OCI-LY7 (cell line): Measurements from ENCODE around the gene TFDP3. TPM values are rescaled to one million over a fixed set of nuclear protein-coding genes. Genes with fewer than 3 reads are reported as not detected.

ENCODE experiments used
- BruUV-seq: library from RNA; stranded (reverse); fragments of 400-500 nt; replicated peaks from 2 replicates; lab custom pipeline; 2021; lab: Mats Ljungman, UMichigan
- CTCF ChIA-PET: fragments of 300-600 bp; sonication (Branson Sonifier 250); formaldehyde crosslinking; loops from one replicate; lab custom pipeline; 2022; ENCODE audit warnings: antibody characterized with exemption; ENCODE audit not compliant: unreplicated experiment; lab: Charles Lee
- POLR2A ChIA-PET: fragments of 300-600 bp; sonication (Branson Sonifier 250); formaldehyde crosslinking; loops from one replicate; lab custom pipeline; 2022; ENCODE audit warnings: antibody characterized with exemption; lab: Charles Lee
- DNase-seq: peaks from one replicate; pipeline ENCODE4 v3.0.0-alpha.2; 2015; ENCODE audit warnings: low spot score
- H2AFZ ChIP-seq: fragments of 200-600 bp; sonication (generic), shearing (Covaris generic); 2 replicates; pipeline ENCODE4 v1.6.1; 2014; ENCODE audit warnings: mild to moderate bottlenecking, antibody characterized with exemption, low read length, moderate library complexity
- H3K27ac ChIP-seq: fragments of 200-600 bp; sonication (generic); 2 replicates; pipeline ENCODE4 v1.5.1; 2014; ENCODE audit warnings: mixed run types, low read depth, mild to moderate bottlenecking, moderate library complexity, low read length, inconsistent platforms; ENCODE audit not compliant: poor library complexity, severe bottlenecking
- H3K36me3 ChIP-seq: fragments of 200-600 bp; sonication (generic); 2 replicates; pipeline ENCODE4 v1.6.1; 2014; ENCODE audit warnings: mild to moderate bottlenecking, antibody characterized with exemption, low read length, moderate library complexity, mixed read lengths; ENCODE audit not compliant: insufficient read depth
- H3K4me1 ChIP-seq: fragments of 200-600 bp; sonication (generic); 2 replicates; pipeline ENCODE4 v1.5.1; 2014; ENCODE audit warnings: mild to moderate bottlenecking, low read length; ENCODE audit not compliant: insufficient read depth, poor library complexity, severe bottlenecking
- H3K4me2 ChIP-seq: fragments of 200-600 bp; sonication (generic); 2 replicates; pipeline ENCODE4 v1.6.1; 2014; ENCODE audit warnings: mild to moderate bottlenecking, low read length
- H3K4me3 ChIP-seq: fragments of 200-600 bp; sonication (generic); 2 replicates; pipeline ENCODE4 v1.5.1; 2014; ENCODE audit warnings: mild to moderate bottlenecking, low read depth, low read length; ENCODE audit not compliant: poor library complexity, severe bottlenecking
- H3K79me2 ChIP-seq: fragments of 200-600 bp; sonication (generic); 2 replicates; pipeline ENCODE4 v1.6.1; 2016; ENCODE audit warnings: low read depth, mild to moderate bottlenecking, low read length, moderate library complexity, mixed read lengths; ENCODE audit not compliant: insufficient read depth
- H3K9me2 ChIP-seq: fragments of 200-600 bp; sonication (generic); 2 replicates; pipeline ENCODE4 v1.6.1; 2016; ENCODE audit warnings: mild to moderate bottlenecking, low read length, mixed read lengths; ENCODE audit not compliant: insufficient read depth
- H3K9me3 ChIP-seq: fragments of 200-600 bp; sonication (generic); 2 replicates; pipeline ENCODE4 v1.6.1; 2014; ENCODE audit warnings: mild to moderate bottlenecking, mixed run types, low read length, mixed read lengths
- H4K20me1 ChIP-seq: fragments of 200-600 bp; sonication (generic); 2 replicates; pipeline ENCODE4 v1.6.1; 2014; ENCODE audit warnings: mild to moderate bottlenecking, antibody characterized with exemption, low read length, moderate library complexity, mixed read lengths; ENCODE audit not compliant: insufficient read depth
- CTCF ChIP-seq: fragments of 200-600 bp; sonication (generic); conservative IDR thresholded peaks from 2 replicates; pipeline ENCODE4 v1.5.1; 2014; ENCODE audit warnings: mild to moderate bottlenecking, antibody characterized with exemption, low read length, moderate library complexity, mixed read lengths
- EZH2phosphoT487 ChIP-seq: fragments of 200-600 bp; sonication (generic); IDR thresholded peaks from 2 replicates; pipeline ENCODE4 v1.6.1; 2018; ENCODE audit warnings: low read depth, borderline replicate concordance, mild to moderate bottlenecking, mixed run types, antibody characterized with exemption, low read length, moderate library complexity, mixed read lengths
- intact Hi-C: fragments of 100-400 bp; cut with micrococcal nuclease; formaldehyde crosslinking; loops from one replicate; pipeline ENCODE4 v1.10.0; 2022; ENCODE audit not compliant: unreplicated experiment
- total RNA-seq, 2 experiments: library from RNA; depleted of rRNA in 1 of 2; stranded (reverse); fragments of >200 nt in 1 of 2; shearing (Covaris generic) in 1 of 2; gene quantifications; 2 replicates each; pipeline ENCODE4 v1.2.3, GENCODE V29; 2014 to 2022

TFDP3 gene
- total RNA-seq, 2 experiments from 2014 or later = not detected

DNA sequence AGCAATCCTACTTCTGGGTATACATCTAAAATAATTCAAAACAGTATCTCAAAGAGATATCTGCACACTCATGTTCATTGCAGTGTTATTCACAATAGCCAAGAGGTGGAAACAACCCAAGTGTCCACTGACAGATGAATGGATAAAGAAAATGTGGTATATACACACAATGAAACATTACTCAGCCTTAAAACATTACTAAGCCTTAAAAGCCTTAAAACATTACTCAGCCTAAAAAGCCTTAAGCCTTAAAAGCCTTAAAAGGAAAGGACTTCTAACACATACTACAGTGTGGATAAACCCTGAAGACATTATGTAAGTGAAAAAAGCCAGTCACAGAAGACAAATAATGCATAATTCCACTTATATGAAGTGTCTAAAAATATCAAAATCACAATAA, 40.3 kb upstream of the TFDP3 start:
- Histone ChIP-seq H3K27ac (no peak overlapping the region), H3K36me3 (no peaks in the 10 kb centered on the region), H3K79me2 (no peaks in the 10 kb centered on the region), H2AFZ (no peak overlapping the region), H3K9me3 (no peaks in the 10 kb centered on the region), H3K4me2 (no peak overlapping the region), H3K4me3 (no peak overlapping the region), H3K4me1 (no peaks in the 10 kb centered on the region), H3K9me2 (no peaks in the 10 kb centered on the region), H4K20me1 (no peaks in the 10 kb centered on the region)
- TF ChIP-seq EZH2phosphoT487 (no peak), CTCF (no peak)
- ChIA-PET CTCF (no interaction called here), POLR2A (no interaction called here)
- no TSS peak for BruUV-seq
- no peak for DNase-seq
- intact Hi-C loops = no loop called here

GRCh38 chrX:133254666-133255065, 36.5 kb upstream of the TFDP3 start:
- CTCF ChIA-PET = no interaction called here
- TF ChIP-seq EZH2phosphoT487 = no peak
- TF ChIP-seq CTCF = no peak
- no peaks in the 10 kb centered on the region for H3K36me3 ChIP-seq
- no peaks in the 10 kb centered on the region for H3K9me3 ChIP-seq
- no peaks in the 10 kb centered on the region for H3K9me2 ChIP-seq
- intact Hi-C loops = no loop called here
- no peaks in the 10 kb centered on the region for H3K79me2 ChIP-seq
- H2AFZ ChIP-seq = no peak overlapping the region
- no peak for DNase-seq
- POLR2A ChIA-PET = no interaction called here
- no TSS peak for BruUV-seq
- H3K4me2 ChIP-seq = no peak overlapping the region
- no peak overlapping the region for H3K27ac ChIP-seq
- H3K4me3 ChIP-seq = no peak overlapping the region
- no peaks in the 10 kb centered on the region for H3K4me1 ChIP-seq
- no peaks in the 10 kb centered on the region for H4K20me1 ChIP-seq

DNA sequence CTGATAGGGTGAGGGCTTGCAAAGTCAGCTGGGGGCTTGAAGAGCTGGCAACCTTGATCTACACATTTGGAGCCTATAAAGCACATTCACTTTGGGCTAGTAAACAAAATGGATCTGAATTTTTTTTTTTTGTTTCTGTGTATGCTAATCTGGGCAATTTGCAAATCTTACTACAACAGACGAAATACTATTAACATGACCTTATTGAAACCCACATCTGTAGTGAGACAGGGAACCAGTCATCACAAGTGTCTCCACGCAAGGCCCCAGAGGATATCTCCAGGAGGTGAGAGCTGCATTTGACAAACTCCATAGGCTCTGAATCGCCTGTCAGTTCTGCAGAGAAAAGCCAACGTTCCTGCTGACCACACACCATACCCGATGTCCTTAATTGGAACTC, 33.0 kb upstream of the TFDP3 start:
- H3K36me3 ChIP-seq = no peaks in the 10 kb centered on the region
- intact Hi-C loops = no loop called here
- H3K79me2 ChIP-seq = no peaks in the 10 kb centered on the region
- no peak overlapping the region for H3K4me3 ChIP-seq
- no peaks in the 10 kb centered on the region for H3K9me3 ChIP-seq
- H4K20me1 ChIP-seq = no peaks in the 10 kb centered on the region
- DNase-seq = no peak
- CTCF ChIA-PET = no interaction called here
- TF ChIP-seq CTCF (no peak), EZH2phosphoT487 (no peak)
- H3K4me2 ChIP-seq = no peak overlapping the region
- H2AFZ ChIP-seq = no peak overlapping the region
- POLR2A ChIA-PET = interaction anchor here (1.0 kb wide), 1 partner anchor 18 kb away, joined by 4 read pairs; no protein-coding TSS in a partner anchor
- BruUV-seq = no TSS peak
- no peaks in the 10 kb centered on the region for H3K4me1 ChIP-seq
- no peaks in the 10 kb centered on the region for H3K9me2 ChIP-seq
- no peak overlapping the region for H3K27ac ChIP-seq
